ENCODE results near the gene CDH4. TPM values are rescaled to one million over a fixed set of nuclear protein-coding genes. Genes with fewer than 3 reads are reported as not detected.

Gene CDH4
- total and polyA plus RNA-seq, 9 of the 15 experiments (the other 6 are each of a cell fraction or from before 2014, with no cell fraction given): 0.04 TPM; not detected in 8

DNA sequence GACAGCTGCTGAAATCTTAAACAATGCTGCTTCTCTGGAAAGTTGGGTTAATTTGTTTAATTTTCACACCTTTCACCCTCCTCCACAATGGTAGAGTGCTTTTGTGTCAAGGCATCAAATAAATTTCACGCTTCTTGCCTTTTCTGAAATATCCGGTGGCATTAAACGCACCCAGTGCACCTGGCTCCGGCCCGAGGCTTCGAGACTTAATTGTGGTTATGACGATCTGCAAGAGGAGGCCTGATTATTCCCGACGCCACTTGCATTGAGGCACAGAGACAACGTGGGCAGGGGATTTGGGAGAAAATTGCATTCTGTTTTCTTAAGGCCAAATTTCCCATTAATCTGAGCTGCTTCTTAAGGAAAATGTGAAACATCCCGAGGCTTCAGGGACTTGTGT, 152.2 kb downstream of the CDH4 start (continued):
- TF ChIP-seq TRIM28 (IDR thresholded peaks at IDR 0.05) (no peak), ZNF253 (CRISPR knock-in tag; conservative IDR thresholded peaks at IDR 0.05) (no peak)

DNA sequence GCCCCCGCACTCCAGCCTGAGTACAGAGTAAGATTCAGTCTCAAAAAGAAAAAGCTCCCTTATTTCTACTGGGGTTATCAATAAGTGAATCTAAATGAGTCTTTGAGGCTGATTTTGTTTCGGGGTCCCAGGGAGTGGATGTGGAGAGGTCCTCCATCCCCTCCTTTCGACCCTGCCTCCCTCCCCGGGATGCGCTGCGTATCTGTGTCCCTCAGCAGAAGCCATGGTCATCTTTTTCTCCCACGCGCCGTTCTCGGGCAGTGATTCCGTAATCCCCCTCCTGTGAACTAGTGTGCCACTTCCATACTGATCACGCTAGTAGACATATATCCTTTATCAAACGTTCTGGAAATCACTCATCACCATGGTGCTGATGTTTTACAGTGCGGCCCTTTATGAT, 152.9 kb downstream of the CDH4 start:
- in situ Hi-C loops (cut with MboI): no loop called here
- no peak overlapping the region for H3K9ac ChIP-seq (ENCODE audit: insufficient read depth in 1 of 2, low read depth in 2 of 2, low read length in 2 of 2)
- no peak overlapping the region for H3K4me2 ChIP-seq (ENCODE audit: insufficient read depth, low read length)
- whole genome bisulfite sequencing (ENCODE audit: insufficient coverage, low coverage, missing lambda C conversion rate): 10% methylated on average over 14 of the region's 14 CpGs
- TF ChIP-seq, protein P1, sequence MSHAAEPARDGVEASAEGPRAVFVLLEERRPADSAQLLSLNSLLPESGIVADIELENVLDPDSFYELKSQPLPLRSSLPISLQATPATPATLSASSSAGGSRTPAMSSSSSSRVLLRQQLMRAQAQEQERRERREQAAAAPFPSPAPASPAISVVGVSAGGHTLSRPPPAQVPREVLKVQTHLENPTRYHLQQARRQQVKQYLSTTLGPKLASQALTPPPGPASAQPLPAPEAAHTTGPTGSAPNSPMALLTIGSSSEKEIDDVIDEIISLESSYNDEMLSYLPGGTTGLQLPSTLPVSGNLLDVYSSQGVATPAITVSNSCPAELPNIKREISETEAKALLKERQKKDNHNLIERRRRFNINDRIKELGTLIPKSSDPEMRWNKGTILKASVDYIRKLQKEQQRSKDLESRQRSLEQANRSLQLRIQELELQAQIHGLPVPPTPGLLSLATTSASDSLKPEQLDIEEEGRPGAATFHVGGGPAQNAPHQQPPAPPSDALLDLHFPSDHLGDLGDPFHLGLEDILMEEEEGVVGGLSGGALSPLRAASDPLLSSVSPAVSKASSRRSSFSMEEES (CRISPR knock-in tag; IDR thresholded peaks at IDR 0.05): no peak
- TF ChIP-seq COPS2 (conservative IDR thresholded peaks at IDR 0.05) (no peak), TGIF2 (CRISPR knock-in tag; IDR thresholded peaks at IDR 0.05) (no peak), RBM39 (optimal IDR thresholded peaks at IDR 0.05; ENCODE audit: low read depth, low read length) (no peak), MXI1 (IDR thresholded peaks at IDR 0.05; ENCODE audit: low read depth, low read length) (no peak), BMI1 (IDR thresholded peaks at IDR 0.05; ENCODE audit: low read length) (no peak), HLTF (IDR thresholded peaks at IDR 0.05) (no peak)
- TF ChIP-seq, protein P2, sequence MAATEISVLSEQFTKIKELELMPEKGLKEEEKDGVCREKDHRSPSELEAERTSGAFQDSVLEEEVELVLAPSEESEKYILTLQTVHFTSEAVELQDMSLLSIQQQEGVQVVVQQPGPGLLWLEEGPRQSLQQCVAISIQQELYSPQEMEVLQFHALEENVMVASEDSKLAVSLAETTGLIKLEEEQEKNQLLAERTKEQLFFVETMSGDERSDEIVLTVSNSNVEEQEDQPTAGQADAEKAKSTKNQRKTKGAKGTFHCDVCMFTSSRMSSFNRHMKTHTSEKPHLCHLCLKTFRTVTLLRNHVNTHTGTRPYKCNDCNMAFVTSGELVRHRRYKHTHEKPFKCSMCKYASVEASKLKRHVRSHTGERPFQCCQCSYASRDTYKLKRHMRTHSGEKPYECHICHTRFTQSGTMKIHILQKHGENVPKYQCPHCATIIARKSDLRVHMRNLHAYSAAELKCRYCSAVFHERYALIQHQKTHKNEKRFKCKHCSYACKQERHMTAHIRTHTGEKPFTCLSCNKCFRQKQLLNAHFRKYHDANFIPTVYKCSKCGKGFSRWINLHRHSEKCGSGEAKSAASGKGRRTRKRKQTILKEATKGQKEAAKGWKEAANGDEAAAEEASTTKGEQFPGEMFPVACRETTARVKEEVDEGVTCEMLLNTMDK (IDR thresholded peaks at IDR 0.05; ENCODE audit: borderline replicate concordance, insufficient read depth, low read depth, low read length, poor library complexity, severe bottlenecking): no peak
- TF ChIP-seq, protein P3, sequence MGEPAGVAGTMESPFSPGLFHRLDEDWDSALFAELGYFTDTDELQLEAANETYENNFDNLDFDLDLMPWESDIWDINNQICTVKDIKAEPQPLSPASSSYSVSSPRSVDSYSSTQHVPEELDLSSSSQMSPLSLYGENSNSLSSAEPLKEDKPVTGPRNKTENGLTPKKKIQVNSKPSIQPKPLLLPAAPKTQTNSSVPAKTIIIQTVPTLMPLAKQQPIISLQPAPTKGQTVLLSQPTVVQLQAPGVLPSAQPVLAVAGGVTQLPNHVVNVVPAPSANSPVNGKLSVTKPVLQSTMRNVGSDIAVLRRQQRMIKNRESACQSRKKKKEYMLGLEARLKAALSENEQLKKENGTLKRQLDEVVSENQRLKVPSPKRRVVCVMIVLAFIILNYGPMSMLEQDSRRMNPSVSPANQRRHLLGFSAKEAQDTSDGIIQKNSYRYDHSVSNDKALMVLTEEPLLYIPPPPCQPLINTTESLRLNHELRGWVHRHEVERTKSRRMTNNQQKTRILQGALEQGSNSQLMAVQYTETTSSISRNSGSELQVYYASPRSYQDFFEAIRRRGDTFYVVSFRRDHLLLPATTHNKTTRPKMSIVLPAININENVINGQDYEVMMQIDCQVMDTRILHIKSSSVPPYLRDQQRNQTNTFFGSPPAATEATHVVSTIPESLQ (CRISPR knock-in tag; IDR thresholded peaks at IDR 0.05): no peak
- TF ChIP-seq, protein P4, sequence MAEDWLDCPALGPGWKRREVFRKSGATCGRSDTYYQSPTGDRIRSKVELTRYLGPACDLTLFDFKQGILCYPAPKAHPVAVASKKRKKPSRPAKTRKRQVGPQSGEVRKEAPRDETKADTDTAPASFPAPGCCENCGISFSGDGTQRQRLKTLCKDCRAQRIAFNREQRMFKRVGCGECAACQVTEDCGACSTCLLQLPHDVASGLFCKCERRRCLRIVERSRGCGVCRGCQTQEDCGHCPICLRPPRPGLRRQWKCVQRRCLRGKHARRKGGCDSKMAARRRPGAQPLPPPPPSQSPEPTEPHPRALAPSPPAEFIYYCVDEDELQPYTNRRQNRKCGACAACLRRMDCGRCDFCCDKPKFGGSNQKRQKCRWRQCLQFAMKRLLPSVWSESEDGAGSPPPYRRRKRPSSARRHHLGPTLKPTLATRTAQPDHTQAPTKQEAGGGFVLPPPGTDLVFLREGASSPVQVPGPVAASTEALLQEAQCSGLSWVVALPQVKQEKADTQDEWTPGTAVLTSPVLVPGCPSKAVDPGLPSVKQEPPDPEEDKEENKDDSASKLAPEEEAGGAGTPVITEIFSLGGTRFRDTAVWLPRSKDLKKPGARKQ (CRISPR knock-in tag; IDR thresholded peaks at IDR 0.05): no peak
- no peak overlapping the region for H3K27ac ChIP-seq (ENCODE audit: extremely low read depth, low read depth, low read length)
- no peak overlapping the region for H3K4me3 ChIP-seq
- ChIA-PET CTCF (ENCODE audit: low intra/inter-chr PET ratio) (no interaction called here), POLR2A (interaction anchor here (0.6 kb wide), 1 partner anchor 90 kb away, joined by 3 read pairs; no protein-coding TSS in a partner anchor)
- no peaks in the 10 kb centered on the region for H3K9me1 ChIP-seq (ENCODE audit: control insufficient read depth, insufficient read depth, low read length)
- no peak for FAIRE-seq
- no peak overlapping the region for H2AFZ ChIP-seq (ENCODE audit: low read depth, low read length)
- peaks cover 0 to 5% of the 10 kb centered on the region in 2 experiments; a peak in 1 of 5 replicates for H3K27me3 ChIP-seq (ENCODE audit: control insufficient read depth in 2 of 2, insufficient read depth in 2 of 2, low read length in 2 of 2)
- no peak for DNase-seq (ENCODE audit: extremely low read depth in 1 of 4, low spot score in 3 of 4)
- ATAC-seq: no peak
- no peaks in the 10 kb centered on the region for H3K36me3 ChIP-seq (ENCODE audit: control insufficient read depth, insufficient read depth, low read length)
- intact Hi-C loops (cut with micrococcal nuclease): no loop called here
- H4K20me1 ChIP-seq (replicated peaks; ENCODE audit: control insufficient read depth, insufficient read depth, low read length): 0 out of 2 replicates have a peak, but pooled peaks cover 6% of the 10 kb centered on the region
- no peaks in the 10 kb centered on the region for H3K4me1 ChIP-seq (replicated peaks in 1 of 2; ENCODE audit: control insufficient read depth in 2 of 2, insufficient read depth in 2 of 2, low read length in 2 of 2)
- H3K9me3 ChIP-seq (replicated peaks; ENCODE audit: control insufficient read depth, insufficient read depth, low read depth, low read length): no peaks in the 10 kb centered on the region
- H3K79me2 ChIP-seq (ENCODE audit: control insufficient read depth, insufficient read depth, low read length): no peaks in the 10 kb centered on the region
- no TSS peak for BruUV-seq (replicated peaks)
